GM18868 (cell line): ENCODE results near the gene ESR2.

Experiments
- ATAC-seq: cut with Tn5 transposase; IDR thresholded peaks from one replicate; pipeline ENCODE4 v1.9.1; 2021; ENCODE audit warnings: mild to moderate bottlenecking, moderate library complexity; ENCODE audit not compliant: unreplicated experiment

Gene ESR2

DNA sequence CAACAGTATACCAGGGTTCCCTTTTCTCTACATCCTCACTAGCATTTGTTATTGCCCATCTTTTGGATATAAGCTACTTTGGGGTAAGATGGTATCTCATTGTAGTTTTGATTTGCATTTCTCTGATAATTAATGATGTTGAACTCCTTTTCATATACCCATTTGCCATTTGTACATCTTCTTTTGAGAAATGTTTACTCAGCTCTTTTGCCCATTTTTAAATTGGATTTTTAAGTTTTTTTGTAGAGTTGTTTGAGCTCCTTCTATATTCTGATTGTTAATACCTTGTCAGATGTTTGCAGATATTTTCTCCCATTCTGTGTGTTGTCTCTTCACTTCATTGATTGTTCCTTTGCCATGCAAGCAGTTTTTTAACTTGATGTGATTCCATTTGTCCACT lies 22.2 kb downstream of the ESR2 start:
- ATAC-seq, result no peak

DNA sequence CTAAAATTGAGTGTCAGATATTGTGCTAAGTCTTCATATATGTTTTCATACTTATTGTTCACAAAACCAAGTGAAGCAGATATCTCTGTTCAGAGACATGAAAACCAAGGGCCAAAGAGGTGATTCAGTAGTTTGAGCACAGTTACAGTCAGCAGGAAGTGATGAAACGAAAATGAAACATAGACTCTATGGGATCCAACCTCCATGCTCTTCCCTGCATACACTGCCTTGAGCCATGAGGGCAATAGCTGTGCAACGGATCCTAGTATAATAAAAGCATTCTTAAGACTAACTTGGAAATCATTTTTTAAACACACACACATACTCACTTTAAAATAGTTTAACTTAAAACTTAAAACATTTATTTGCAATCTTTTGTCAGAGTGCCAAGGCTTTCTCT lies 27.9 kb downstream of the ESR2 start:
- ATAC-seq, result peak; percentile 53

DNA sequence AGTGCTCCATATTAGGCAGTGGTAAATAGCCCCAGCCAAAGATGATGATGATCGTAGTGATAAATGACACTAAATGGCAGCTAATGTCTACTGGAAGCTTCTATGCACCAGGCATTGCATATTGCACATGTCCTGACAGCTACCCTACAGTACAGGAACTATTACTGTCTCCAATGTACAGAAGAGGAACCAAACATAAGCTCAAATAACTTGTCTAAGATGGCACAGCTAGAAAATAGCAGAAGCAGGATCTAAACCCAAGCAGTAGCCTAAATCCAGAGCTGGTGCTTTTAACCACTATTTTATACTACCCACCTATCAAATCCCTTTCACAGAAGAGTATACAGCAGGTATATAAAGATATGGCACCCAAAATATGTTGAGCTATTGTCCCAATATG lies 28.9 kb downstream of the ESR2 start:
- ATAC-seq, result no peak

DNA sequence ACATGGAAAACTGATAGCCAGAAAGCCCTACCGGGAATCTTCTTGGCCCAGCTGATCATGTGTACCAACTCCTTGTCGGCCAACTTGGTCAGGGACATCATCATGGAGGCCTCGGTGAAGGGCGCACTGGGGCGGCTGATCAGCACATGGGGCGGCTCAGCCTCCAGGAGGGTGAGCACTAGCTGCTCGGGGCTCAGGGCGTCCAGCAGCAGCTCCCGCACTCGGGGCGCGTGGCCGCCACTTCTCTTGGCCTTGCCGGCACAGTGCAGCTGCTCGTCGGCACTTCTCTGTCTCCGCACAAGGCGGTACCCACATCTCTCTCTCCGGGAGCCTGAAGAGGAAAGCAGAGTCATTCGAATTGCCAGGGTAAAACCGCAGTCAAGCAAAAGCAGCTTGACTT lies 33.8 kb downstream of the ESR2 start:
- no peak for ATAC-seq

DNA sequence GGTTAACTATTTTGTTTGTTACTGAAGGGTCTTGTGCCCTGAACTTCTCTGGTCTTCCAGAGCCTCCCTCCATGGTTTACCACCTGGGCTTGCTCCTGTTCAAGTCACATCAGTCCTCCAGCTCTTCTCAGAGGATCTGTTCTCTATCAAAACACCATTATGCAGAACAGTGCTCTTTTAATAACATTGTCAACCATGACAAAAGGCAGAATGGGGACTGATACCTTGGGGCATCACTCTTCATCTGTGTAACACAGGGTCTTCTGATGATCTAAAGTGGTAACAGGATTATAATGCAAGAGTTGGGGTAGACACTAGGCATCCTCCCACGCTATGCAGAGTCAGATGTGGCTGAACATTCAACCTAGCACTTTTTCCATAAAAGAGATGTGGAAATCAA lies 38.4 kb downstream of the ESR2 start:
- ATAC-seq, result no peak

DNA sequence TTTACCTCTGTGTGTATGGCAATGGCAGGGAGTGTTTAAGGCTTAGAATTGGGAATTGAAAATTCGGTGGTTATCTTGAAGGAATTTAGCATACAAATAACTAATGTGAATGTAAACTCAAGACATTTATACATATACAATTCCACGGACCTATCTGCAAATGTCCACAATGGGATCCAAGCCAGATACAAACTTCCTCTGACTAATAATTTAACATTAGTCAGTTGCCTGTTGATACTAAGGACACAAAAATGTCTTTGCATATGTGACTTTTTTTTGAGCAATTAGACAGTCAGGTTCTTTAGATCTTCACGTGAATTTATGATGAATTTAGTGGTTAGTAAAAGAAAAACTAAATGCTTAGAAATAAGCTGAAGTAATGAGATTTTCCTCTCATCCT lies 40.5 kb downstream of the ESR2 start:
- ATAC-seq, result no peak

DNA sequence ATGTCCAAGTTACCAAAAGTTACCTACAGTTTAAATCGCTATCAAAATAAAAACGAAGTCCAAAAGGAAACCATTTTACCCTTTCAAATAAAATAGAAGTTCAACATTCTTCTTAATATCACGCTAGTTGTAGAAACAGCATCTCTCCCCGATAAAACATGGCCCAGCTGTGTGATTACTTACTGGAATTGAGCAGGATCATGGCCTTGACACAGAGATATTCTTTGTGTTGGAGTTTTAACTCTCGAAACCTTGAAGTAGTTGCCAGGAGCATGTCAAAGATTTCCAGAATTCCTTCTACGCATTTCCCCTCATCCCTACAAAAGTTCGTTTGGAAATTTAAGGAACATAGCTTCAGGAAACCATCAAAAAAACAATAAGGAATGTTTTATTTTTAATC lies 44.8 kb downstream of the ESR2 start:
- no peak for ATAC-seq

DNA sequence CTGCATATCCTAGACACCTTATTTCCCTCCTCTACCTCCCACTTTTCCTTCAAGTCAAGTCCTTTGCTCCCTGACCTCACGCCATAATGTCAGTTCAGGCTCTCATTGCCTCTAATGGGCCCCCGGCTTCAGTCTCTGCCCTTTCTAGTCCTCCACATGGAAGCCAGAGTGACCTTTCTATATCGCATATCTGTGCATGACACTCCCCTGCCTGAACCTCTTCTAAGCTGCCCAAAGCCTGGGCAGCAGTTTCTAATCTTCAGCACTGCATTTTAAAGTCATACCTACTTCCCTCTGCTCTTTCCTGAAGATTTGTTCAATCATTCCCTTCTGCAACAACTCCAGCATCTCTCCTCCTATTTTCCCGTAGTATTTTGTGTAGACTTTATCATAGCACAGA lies 45.5 kb downstream of the ESR2 start:
- no peak for ATAC-seq

DNA sequence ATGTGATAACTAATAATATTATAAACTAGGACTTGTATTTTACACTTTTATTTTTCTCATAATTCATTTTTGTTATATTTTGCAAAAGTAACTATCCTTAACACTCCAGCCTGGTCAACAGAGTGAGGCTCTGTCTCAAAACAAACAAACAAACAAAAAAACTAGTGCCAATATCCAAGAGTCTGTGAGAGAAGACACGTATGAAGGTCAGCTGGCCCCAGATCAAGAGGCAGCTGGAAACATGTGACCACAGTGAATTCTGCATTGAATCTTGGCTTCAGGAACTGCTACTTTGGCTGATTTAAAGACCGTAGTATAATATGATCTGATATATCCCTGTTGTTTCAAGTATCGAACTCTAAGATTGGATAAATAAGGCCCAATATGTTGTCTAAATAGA lies 47.0 kb downstream of the ESR2 start:
- ATAC-seq, result no peak

DNA sequence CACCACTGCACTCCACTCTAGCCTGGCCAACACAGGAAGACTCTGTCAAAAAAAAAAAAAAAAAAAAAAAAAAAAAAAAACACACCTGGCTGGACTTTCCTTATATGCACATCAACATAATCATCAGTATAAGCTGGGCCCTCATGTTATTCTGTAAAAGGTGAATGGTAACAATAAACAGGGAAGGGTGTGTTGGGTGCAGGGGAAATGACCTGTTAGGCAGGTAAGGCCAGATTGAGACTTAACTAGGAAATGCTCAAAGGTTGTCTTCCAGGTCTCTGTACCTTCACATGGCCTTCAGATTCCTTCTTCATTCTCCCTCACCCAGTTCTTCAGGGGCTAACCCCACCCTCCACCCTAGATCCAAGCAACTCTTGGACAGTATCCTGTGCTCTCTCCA lies 47.5 kb downstream of the ESR2 start:
- no peak for ATAC-seq

DNA sequence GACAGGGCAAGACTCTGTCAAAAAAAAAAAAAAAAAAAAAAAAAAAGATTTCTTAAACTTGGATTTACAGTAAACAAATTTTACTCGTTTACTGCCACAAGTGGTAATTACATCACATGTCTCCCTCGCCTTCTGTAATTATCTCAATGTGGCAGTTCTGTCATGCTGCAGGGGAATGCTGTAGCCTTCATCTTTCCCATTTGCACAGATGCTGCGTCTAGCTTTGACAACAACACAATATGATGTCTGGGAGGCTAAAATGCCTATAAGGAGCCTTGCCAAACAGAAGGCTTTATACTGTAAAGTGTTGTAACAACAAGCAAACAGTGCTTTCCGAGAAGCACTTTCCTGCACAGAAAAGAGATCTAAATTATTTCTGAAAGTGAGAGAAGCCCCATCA lies 48.7 kb downstream of the ESR2 start:
- ATAC-seq, result no peak

DNA sequence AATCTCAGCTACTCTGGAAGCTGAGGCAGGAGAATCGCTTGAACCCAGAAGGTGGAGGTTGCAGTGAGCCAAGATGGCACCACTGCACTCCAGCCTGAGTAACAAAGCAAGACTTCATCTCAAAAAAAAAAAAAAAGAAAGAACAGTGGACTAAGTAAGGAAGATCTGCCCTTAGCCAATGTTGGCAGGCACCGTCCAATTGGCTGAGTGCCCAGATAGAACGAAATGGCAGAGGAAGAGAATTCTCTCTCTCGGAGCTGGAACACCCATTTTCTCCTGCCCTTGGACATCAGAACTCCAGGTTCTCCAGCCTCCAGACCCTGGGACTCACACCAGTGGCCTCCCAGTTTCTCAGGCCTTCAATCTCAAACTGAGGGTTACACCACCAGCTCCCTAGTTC lies 49.9 kb downstream of the ESR2 start:
- no peak for ATAC-seq

DNA sequence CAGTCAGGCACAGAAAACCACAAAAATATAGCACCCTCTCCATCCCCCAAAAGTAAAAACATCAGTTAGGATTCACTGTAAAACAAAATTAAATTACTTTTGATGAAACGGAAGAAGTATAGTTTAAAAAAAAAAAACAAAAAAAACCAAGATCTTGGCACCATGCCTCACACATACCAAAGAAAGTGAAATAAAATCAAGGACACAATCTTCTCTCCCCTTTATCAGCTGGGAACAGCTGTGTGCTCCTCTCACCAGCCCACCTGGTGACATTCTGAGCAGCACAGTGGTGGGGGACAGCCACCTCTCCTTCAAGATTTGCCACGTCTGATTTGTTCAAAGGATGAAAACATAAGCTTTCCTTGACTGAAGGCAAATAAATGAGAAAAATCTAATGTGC lies 55.5 kb downstream of the ESR2 start:
- ATAC-seq, result no peak

DNA sequence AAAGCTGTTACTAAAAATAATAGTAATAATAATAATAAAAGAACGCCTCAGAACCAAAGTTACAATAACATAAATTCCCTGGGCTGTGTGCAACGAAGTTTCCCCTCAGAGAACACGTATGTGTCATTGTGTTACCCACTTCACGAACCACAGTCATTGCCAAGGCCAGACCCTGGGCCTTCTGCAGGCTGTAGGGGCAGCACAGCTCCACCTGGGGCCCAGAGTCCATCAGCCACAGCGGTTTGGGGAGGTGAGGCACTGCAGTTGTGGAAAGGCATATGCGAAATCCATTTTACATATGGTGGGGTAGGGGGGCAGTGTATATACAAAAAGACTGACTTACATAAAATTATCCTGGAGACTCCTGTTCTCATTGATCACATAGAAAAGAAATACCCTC lies 56.1 kb downstream of the ESR2 start:
- ATAC-seq, result no peak

DNA sequence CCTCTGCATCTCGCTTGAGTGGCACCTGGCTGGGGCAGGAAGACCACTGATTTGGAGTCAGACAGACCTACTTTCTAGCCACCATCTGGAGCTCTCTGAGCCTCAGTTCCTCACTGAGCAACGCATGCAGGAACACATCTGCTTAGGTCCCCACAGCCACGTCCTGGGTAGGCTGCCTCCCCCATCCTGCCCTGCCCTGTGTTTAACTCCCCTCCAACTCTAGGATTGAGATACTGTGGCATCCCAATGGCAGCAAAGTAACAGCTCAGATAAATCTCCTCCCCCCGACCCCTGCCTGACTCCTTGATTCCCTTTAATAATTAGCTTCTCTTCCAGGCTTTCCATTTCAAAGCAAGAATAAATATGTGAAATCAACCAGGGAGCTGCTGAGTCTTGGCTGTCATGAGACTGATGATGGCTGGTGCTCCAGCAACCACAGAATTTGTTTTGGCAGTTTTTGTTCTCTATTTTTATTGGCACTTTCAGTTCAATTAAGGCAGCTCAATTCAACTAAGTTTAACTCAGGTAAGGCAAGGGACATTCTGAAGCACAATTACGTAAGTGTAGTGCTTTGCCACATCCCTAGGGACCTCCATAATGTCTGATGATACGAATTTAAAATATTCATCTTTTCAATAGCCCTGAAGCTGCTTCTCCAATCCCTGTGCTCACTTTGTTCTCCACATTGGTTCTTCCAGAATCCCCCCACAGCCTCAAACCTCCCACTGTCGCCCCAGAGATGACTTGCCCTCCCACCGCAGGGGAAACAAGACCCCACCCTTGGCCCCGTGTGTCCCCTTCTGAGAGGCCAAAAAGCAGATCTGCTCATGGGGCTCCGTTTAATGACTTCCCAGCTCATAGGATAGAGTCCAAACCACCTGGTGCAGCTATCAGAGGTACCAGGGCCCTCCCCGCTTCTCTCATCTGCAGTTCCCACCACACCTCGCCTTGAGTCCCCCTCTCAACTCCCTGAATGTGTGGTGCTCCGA lies 58.2 kb downstream of the ESR2 start:
- peak; percentile 66 for ATAC-seq

DNA sequence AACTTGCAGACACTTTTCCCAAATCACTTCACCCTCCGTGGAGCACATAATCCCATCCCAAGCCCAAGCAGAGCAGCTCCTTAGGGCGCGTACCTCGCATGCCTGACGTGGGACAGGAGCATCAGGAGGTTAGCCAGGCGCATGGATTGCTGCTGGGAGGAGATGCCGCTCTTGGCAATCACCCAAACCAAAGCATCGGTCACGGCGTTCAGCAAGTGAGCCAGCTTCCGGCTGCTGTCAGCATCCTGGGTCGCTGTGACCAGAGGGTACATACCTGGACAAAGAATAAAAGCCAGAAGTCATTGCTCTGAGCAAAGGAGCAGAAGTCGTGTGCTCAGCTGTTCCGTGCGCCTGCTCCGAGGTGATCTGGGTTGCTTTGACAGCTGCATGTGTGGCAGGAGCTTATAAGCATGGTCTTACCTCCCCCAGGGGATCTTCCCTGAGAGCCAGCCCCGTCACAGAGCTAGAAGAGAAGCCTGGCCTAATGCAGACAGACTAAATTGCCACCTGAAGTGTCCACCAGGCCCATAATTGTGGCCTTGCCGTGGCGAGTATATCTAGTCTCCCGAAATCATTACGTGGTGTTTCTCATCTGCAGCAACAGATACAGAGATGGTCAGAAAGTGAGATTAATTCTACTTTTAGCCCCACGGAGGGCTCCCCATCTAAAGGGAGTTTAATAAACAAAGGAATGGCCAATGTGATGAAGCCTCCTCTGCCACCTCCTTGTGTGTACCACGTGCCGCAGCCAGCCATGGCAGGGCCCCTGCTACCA lies 59.1 kb downstream of the ESR2 start:
- peak; percentile 12 for ATAC-seq

DNA sequence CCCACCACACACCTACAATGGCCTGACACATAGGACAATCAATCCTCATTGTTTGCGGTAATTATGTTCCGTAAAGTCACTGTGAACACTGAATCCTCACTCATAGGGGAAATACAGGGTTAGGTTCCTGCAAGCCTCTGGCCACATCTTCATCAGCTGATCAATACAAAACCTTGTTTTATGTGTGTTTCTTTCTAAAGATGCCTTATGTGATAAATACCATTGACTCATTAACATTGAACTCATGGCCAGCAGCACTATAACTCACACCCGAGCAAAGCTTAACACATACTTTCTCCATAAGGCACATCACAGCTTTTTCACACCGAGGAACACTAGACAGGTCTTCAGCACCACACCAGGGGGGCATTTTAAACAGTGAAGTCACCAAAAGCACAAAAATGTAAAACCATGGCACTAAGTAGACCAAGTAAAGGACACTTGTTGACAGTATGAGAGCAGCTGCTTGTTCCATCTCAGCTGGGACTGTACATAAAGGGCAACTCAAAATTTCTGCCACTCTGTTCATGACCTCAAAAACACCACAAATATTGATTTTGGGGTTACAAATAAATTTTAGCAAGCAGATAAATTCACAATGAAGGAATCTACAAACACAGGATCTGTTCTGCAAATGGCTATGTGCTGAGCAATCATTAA lies 60.5 kb downstream of the ESR2 start:
- ATAC-seq, result no peak

DNA sequence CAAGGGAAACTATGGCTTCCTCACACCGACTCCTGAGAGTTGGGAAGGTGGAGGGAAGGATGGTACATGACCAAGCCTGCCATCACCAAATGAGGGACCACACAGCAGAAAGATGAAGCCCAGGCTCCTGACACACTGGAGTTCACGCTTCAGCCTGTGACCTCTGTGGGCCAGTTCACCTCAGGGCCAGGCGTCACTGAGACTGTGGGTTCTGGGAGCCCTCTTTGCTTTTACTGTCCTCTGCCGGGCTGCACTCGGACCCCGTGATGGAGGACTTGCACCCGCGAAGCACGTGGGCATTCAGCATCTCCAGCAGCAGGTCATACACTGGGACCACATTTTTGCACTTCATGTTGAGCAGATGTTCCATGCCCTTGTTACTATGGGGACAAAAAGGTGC lies 61.2 kb downstream of the ESR2 start:
- ATAC-seq, result no peak

DNA sequence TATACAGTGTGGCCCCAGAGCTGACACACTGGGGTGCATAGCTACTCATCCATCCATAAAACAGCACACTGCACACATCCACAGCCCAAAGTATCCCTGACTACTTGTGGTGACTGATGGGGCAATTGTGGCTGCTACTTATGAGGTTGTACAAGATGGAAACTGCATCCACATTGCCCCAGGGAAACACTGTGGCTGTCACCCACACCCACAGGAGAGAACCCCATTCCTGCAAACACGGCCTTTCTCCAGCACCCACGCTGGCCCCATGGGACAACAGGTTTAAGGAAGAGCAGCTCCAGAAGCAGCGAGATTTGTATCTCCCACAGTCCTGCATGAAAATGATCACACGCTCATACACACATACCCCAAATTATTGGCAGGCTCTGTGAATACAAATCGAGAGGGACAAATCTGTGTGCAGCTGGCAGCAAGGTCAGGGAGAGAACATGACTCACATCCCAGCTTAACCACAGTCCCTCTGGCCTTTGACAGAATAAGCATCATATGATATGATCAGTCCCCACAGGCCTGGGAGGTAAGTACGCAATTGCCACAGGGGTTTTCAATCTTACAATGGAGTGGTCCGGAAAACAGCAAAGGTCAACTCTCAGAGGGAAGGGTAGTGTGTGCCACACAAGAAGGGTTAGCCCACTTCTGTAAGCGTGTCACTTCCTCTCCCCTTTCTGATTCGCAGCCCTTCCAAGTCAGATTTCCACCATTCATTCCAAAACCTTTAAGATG lies 61.9 kb downstream of the ESR2 start:
- ATAC-seq, result peak; percentile 37

DNA sequence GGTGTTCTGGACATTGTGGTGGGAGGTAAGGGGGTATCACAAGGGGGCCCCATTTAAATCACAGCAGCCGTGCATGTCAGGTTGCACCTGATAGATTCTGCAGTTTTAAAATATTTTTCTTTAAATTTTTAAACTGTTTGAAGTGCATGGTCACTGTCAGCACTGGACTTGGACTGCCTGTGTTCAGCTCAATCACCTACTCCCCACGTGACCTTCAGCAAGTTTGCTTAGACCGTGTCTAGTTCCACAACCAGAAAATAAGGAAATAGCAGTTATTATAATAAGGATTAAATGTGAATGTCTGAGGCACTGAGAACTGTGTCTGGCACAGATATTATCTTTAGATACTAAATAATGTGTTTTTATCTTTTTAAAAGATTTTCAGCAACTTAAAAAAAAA lies 64.7 kb downstream of the ESR2 start:
- ATAC-seq, result no peak

DNA sequence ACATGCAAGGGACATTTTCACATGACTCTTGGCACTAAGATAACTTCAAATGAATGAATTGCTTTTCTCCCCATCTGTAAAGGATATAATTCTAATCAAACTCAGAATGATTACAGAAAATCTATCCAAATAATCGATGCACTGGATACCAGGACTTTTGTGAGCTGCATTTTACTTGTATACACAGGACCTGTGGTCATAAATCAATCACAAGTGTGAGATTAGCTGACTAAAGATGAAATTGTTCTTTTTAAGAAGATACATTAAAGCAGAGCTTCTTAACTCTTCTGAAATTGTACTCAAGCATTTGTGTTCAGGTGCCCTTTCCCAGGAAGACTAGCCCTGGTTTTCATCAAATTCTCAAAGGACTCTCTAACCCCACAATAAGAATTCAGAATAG lies 66.3 kb downstream of the ESR2 start:
- no peak for ATAC-seq
